Left renal pelvis (tissue), 4 donors: Measurements from ENCODE around the gene APLP1. TPM values are rescaled to one million over a fixed set of nuclear protein-coding genes. Genes with fewer than 3 reads are reported as not detected.
"Not testable (repeated sequence)": the region's sequence is repeated elsewhere in the genome, so short reads cannot be mapped to it uniquely, and the experiment has no call there.

Experiments
- DNase-seq, 4 donors: peaks; one replicate each; pipeline ENCODE4 v3.0.0-alpha.2; 2013; ENCODE audit warnings: low read depth in 4 of 4, low spot score in 3 of 4
- polyA plus RNA-seq, 4 donors: library from polyadenylated mRNA; unstranded; fragments of 120-200 nt; gene quantifications; one replicate each; pipeline ENCODE4 v1.2.1, GENCODE V29; 2013; ENCODE audit not compliant: insufficient read length in 4 of 4

APLP1 gene
- polyA plus RNA-seq, 4 donors: 23.6 to 48.5 (median 31.7) TPM

DNA sequence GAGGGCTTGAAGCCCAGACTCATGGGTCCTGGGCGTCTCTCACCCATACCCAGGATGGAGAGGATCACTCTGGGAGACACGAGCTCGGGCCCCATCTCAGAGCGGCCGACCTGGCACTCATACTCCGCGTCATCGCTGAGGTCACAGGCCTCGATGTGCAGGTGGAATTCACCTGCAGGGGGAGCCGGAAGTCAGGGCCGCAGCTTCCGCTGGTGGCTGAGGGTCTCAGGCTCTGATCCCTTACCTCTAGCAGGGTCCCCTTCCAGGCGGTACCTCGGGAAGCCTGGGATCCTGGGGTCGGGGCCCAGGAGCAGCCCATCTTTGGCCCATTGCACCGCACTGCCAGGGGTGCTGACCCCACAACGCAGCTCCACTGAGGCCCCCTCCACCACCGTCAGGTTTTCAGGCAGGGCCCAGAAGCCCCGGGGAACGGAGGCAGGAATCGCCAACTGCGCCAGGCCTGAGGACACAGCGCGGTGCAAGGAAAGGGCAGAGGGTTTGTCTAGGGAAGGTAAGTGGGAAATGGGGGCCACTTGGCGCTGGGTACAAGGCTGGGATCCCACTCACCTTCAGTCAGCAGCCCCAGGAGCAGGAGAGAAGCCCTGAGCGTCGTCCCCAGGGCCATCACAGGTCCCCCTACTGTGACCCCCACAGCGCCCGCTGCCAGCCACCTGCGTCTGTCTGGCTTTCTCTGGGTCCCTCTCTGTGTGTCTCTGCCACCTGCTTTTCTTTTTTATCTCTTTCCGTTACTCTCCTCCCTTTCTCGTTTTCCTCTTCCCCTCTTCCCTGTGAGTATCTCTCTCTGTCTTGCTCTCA lies 17.0 kb upstream of the APLP1 start:
- no peak for DNase-seq

DNA sequence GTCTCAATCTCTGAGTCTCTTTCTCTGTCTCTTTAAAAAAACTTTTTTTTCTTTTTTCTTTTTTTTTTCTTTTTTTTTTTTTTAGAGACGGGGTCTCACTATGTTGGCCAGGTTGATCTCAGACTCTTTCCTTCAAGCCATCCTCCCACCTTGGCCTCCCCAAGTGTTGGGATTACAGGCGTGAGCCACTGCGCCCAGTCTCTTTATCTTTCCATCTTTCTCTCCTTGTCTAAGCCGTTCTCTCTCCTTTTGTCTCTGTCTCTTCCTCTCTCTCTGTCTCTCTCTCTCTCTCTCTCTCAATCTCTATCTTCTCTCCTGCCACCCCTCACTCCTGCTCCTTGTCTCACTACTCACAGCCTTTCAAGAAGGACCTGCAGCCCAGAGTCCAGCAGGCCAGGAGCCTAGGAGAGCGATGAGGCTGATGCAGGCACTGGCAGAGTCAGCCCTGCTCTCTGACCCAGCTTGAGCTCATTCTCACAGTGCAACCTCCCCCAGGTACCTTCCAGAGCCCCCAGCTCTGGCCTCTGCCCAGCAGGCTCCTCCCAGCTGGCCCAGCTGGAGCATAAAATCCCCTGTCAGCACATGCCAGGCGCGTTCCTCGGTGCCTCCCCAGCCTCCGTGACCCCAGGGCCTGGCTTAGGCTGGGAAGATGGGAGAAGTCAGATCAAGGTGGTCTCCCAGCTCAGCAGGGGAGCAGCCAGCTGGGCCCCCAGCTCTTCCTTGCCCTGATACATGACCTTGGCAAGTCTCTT lies 16.2 kb upstream of the APLP1 start, which contains the start of gene NPHS1:
NPHS1 (minus strand) TSS at position 476 of the 752 bp plus-strand sequence. CDS start 667 bp downstream, outside the sequence.
- no peak for DNase-seq

DNA sequence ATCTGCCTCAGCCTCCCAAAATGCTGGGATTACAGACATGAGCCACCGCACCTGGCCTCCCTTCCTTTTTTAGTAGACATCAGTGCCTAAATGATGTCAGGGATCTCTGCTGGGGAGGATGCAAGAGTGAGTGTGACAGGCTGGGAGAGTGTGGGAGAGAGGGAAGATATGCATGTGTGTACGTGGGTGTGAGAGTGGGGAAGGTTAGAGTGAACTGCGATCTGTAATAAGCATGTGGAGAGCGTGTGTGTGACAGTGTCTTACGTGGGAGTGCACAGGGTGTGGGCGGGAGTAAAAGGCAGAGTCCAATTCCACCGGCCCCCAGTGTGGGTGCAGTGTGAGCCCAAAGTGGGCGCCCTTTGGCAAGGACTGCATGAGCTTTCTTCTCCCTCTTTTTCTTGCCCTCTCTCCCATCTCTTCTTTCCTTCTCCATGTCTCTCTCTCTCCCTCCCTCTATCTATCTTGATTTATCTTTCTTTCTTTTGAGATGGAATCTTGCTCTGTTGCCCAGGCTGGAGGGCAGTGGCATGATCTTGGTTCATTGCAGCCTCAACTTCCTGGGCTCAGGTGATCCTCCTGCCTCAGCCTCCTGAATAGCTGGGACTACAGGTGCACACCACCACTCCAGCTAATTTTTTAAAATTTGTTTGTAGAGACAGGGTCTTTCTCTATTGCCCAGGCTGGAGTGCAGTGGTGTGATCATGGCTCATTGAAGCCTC lies 15.2 kb upstream of the APLP1 start:
- DNase-seq: no peak

DNA sequence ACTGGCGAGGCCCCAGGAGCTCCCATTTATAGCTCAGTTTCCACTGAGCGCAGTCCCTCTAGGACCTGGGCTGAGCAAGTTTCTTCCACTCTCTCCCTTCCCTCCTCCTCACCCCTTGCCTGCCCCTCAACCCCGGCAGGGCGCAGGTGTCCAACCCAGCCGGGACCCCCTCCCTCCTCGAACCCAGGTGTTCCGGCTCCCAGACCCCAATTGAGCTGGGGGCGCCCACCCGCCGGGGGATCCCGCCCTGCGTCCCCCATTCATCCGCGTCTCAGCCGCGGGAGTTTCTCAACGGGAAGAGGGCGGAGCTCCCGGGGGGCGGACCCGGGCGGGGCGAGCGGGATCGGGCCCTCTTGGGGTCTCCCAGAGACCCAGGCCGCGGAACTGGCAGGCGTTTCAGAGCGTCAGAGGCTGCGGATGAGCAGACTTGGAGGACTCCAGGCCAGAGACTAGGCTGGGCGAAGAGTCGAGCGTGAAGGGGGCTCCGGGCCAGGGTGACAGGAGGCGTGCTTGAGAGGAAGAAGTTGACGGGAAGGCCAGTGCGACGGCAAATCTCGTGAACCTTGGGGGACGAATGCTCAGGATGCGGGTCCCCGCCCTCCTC lies 11.7 kb upstream of the APLP1 start, which contains the start of gene KIRREL2:
KIRREL2 (plus strand) TSS at position 366 of the 604 bp plus-strand sequence; CDS start at position 575, 209 bp downstream.
- DNase-seq: no peak

DNA sequence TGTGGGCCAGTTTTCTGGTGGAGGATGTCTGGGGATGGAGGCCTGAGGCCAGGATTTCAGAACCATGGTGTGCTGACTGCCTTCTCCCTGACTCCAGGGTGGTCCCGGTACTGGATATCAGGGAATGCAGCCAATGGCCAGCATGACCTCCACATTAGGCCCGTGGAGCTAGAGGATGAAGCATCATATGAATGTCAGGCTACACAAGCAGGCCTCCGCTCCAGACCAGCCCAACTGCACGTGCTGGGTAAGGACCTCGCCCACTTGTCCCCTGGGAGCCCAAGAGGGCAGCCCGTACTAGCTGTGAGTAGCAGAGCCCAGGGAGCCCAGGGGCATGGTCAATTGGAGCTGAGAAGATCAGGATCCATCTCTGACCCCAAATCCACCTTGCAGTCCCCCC lies 10.1 kb upstream of the APLP1 start:
- no peak for DNase-seq

DNA sequence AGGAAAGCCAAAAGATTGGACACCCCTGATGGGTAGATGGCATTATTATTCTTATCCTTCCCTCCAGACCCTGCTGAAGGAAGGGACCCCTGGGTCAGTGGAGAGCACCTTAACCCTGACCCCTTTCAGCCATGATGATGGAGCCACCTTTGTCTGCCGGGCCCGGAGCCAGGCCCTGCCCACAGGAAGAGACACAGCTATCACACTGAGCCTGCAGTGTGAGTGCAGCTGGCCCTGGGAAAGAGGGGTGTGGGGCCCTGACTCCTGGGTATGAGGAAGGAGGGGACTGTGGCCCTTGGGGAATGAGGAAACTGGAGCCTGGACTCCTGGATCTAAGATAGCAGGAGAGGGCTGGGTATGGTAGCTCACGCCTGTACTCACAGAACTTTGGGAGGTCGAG lies 9.0 kb upstream of the APLP1 start:
- DNase-seq: no peak

DNA sequence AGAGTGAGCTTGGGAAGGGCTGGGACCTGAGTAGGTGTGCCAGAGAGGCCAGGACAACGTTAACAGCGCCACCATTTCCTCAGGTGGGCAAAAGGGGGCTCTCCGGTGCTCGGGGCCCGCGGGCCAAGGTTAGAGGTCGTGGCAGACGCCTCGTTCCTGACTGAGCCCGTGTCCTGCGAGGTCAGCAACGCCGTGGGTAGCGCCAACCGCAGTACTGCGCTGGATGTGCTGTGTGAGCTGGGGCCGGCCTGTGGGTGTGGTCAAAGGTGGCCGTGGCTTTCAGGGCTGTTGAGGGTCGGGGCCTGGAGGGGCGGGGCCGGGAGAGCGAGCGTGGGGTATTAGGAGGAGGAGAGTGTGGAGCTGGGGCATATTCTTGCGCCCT lies 7.9 kb upstream of the APLP1 start:
- no peak for DNase-seq

DNA sequence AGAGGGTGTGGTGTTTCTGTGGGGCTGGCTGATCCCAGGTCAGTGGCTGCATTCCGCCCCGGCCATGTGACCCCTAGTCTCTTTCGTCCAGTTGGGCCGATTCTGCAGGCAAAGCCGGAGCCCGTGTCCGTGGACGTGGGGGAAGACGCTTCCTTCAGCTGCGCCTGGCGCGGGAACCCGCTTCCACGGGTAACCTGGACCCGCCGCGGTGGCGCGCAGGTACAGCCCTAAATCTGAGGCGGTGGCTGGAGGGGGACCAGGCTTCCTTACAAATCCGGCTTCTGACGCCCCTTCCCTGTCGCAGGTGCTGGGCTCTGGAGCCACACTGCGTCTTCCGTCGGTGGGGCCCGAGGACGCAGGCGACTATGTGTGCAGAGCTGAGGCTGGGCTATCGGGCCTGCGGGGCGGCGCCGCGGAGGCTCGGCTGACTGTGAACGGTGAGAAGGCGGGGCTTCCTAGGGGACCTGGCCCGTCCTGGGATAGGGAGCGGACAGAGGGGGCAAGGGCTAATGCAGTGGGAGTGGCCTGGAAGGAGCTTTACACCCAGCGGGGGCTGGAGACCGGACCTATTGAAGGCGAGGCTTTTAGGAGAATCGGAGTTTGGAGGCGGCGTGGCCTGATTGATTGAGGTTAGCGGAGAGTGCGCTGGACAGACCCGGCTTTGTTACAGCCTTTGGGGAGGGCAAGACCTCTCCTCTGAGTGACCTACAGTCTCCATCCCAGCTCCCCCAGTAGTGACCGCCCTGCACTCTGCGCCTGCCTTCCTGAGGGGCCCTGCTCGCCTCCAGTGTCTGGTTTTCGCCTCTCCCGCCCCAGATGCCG lies 7.3 kb upstream of the APLP1 start:
- no peak for DNase-seq

DNA sequence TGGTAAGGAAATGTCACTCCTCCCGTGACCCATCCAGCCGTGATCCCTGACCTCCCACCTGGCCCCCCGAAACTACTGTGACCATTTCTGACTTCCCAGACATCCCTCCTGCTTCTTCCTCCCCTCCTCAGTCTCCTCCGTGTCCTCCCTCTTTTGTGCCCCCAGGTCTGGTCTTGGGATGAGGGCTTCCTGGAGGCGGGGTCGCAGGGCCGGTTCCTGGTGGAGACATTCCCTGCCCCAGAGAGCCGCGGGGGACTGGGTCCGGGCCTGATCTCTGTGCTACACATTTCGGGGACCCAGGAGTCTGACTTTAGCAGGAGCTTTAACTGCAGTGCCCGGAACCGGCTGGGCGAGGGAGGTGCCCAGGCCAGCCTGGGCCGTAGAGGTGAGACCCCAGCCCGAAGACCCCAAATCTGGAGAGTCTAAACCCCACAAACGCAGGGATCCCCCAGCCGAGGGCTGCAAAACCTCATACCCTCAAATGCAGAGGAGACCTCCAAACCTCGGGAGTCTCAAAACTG lies 6.7 kb upstream of the APLP1 start:
- no peak for DNase-seq

DNA sequence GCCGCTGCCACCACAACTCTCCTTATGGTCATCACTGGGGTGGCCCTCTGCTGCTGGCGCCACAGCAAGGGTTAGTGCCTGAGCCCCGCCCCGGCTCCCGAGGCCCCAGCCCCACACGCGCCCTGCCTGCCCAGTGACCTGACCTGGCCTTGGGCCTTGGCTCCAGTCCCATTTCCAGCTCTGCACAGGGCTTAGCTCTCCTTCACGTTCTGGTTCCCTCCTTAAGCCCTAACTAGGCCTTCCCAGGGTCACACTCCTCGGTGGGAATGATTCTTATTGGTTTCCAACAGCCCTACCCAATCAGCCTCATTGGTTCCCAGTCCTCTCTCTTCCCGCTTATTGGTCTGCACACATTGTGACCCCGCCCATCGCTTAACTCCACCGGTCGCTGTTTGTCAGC lies 5.8 kb upstream of the APLP1 start:
- no peak for DNase-seq

DNA sequence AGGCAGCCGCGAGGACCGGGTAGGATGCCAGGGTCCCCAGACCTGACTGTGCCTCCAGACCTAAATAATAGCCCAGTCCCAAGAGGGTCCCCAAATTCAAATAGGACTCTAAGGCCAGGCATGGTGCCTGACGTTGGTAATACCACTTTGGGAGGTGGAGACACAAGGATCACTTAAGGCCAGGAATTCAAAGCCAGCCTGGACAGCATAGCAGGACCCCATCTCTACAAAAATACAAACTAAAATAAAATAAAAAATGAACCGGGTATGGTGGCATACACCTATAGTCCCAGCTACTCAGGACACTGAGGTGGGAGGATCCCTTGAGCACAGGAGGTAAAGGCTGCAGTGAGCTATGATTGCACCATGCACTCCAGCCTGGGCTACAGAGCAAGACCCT lies 5.4 kb upstream of the APLP1 start:
- no peak for DNase-seq

DNA sequence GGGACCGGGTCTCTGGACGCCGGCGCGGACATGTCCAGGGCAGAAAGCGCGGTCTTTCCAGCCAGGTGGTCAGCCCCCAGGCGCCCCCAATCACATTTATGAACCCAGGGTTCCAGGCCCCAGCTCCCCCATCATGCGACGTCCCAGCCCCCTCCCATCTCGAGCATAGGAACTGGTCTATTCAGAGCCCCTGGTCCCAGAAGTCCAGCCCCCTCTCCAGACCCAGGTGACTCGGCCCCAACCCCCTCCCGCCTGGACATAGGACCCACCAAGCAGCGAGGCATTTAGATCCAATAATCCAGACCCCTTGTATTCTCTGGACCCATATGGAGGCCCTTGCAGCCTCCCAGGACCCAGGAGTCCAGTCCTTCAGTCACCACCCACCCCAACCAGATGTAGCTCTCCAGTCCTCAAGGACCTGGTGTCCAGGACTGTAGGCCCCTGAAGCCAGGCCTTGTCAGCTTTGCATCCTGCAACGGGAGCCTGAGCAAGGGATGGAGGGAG lies 501 bp downstream of the APLP1 start:
- DNase-seq: no peak

DNA sequence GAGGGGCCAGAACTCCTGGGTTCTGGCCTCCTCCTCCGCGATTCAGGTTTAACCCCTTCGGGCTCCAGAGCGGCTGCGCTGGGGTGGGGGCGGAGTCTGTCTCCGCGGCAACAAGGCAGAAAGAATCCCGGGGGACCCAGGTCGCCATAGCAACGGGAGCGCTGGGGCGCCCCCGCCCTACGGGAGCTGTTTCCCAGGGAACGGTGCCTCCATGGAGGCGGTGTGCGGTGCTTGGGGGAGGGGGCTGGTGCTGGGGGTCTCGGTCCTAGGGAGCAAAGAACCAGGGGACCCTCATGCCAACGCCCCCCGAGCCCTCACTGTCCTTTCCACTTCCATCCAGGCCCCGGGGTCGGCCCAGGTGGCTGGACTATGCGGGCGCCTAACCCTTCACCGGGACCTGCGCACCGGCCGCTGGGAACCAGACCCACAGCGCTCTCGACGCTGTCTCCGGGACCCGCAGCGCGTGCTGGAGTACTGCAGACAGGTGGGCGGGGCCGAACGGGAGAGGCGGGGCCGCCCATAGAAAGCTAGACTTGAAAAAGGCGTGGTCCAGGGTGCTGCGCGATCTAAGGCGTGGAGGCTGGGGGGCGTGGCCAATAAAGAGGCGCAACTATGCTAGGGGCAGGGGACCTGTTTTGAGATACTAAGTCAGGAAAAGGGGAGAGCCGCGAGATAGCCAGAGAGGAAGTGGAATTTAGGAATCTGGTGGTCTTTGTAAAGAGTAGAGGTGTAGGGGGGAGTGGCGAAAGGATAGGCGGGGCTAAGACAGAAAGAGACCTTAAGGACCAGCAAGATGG lies 1.2 kb downstream of the APLP1 start:
- no peak for DNase-seq

DNA sequence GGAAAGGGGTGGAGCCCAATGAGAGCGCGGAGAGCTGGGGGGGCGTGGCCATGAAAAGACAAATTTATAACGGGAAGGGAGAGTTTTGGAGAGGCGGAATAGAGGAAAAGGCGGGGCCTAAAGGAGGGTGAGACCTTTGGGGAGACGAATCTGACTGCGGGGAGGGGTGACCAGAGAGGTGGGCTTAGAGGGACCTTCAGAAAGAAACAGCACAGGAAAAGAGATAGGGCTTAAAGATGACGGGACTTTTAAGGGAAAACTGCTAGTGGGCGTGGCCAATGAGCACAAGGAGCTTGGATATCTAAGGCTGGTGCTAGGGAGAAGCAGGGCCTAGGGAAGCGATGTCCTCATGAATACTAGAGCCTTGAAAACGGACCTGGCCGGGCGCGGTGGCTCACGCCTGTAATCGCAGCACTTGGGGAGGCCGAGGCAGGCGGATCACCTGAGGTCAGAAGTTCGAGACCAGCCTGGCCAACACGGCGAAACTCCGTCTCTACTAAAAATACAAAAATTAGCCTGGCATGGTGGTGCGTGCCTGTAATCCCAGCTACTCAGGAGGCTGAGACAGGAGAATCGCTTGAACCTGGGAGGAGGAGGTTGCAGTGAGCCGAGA lies 1.9 kb downstream of the APLP1 start:
- not testable (repeated sequence) for DNase-seq

DNA sequence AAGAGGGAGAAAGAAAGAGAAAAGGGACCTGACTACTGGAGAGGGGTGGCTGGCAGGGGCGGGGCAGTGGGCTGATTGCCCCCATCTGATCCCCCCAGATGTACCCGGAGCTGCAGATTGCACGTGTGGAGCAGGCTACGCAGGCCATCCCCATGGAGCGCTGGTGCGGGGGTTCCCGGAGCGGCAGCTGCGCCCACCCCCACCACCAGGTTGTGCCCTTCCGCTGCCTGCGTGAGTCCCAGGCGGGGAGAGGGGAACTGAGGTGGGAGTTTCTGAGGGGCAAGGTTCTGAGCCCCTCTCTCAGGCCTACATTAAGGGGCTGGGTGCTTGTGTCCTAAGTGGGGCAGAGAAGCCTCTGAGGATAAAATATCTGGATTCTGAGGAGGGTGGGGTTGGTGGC lies 2.4 kb downstream of the APLP1 start:
- no peak for DNase-seq

DNA sequence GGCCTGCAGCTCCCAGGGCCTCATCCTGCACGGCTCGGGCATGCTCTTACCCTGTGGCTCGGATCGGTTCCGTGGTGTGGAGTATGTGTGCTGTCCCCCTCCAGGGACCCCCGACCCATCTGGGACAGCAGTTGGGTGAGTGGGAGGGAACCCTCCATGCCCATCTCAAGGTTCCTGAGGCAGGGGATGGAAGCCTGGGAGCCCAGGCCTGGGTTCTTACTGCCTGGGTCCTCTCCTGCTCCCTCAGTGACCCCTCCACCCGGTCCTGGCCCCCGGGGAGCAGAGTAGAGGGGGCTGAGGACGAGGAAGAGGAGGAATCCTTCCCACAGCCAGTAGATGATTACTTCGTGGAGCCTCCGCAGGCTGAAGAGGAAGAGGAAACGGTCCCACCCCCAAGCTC lies 3.2 kb downstream of the APLP1 start:
- no peak for DNase-seq

DNA sequence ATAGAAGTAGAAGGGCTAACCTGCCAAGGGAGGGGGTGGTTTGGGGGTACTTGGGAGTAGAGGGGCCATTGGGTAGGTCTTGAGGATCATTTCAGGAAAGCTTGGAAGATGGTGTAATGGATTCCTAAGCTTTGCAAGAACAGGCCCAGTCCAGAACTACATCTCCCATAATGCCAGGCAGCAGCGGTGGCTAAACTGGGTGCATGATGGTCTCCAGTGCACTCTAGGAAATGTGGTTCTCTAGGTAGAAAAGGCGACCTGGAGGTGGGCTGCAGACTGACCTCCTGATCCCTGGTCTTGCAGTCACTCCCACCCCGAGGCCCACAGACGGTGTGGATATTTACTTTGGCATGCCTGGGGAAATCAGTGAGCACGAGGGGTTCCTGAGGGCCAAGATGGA lies 3.8 kb downstream of the APLP1 start:
- DNase-seq: no peak

DNA sequence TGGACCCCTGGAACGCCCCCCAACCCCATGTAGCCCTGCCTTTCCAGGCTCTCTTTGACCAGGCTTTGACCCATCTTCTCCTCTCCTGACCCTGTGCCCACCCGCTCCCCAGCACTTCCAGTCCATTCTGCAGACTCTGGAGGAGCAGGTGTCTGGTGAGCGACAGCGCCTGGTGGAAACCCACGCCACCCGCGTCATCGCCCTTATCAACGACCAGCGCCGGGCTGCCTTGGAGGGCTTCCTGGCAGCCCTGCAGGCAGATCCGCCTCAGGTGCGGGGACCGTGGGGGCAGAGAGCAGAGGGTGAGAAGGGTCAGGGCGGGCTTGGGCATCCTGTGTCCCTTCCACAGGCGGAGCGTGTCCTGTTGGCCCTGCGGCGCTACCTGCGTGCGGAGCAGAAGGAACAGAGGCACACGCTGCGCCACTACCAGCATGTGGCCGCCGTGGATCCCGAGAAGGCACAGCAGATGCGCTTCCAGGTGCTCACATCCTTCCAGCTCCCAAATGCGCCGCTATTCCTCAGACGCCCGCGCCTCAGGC lies 6.1 kb downstream of the APLP1 start:
- DNase-seq: no peak
